SJSA1 (cell line): ENCODE results near the gene LGALS1. TPM values are rescaled to one million over a fixed set of nuclear protein-coding genes. Genes with fewer than 3 reads are reported as not detected.
"Not testable (repeated sequence)": the region's sequence is repeated elsewhere in the genome, so short reads cannot be mapped to it uniquely, and the experiment has no call there.

ENCODE experiments used
- DNase-seq, 2 experiments: peaks; one replicate each; pipeline ENCODE4 v3.0.0-alpha.2; 2015 to 2020; ENCODE audit warnings: low spot score in 2 of 2, low read depth in 1 of 2
- H3K27ac ChIP-seq: fragments of 250-450 bp; sonication (Bioruptor Pico); 2 replicates; pipeline ENCODE4 v1.5.1; 2020; ENCODE audit warnings: mild to moderate bottlenecking, moderate library complexity
- H3K27me3 ChIP-seq: fragments of 250-450 bp; sonication (Bioruptor Pico); replicated peaks from 2 replicates; pipeline ENCODE4 v1.5.1; 2020; ENCODE audit warnings: mild to moderate bottlenecking, moderate library complexity
- H3K36me3 ChIP-seq: fragments of 250-450 bp; sonication (Bioruptor Pico); 2 replicates; pipeline ENCODE4 v1.5.1; 2020; ENCODE audit warnings: mild to moderate bottlenecking
- H3K4me1 ChIP-seq: fragments of 250-450 bp; sonication (Bioruptor Pico); replicated peaks from 2 replicates; pipeline ENCODE4 v1.6.1; 2021; ENCODE audit warnings: mild to moderate bottlenecking
- H3K4me3 ChIP-seq: fragments of 250-450 bp; sonication (Bioruptor Pico); 2 replicates; pipeline ENCODE4 v1.5.1; 2020; ENCODE audit warnings: mild to moderate bottlenecking
- H3K9me3 ChIP-seq: fragments of 250-450 bp; sonication (Bioruptor Pico); replicated peaks from 2 replicates; pipeline ENCODE4 v1.5.1; 2020; ENCODE audit warnings: mild to moderate bottlenecking
- total RNA-seq: library from RNA; depleted of rRNA; stranded (reverse); fragments of >200 nt; shearing (Covaris generic); gene quantifications from 2 replicates; pipeline ENCODE4 v1.2.3, GENCODE V29; 2014; rRNA removed

The LGALS1 gene
- total RNA-seq, 1 experiment from 2014 or later = 5,490 TPM

DNA sequence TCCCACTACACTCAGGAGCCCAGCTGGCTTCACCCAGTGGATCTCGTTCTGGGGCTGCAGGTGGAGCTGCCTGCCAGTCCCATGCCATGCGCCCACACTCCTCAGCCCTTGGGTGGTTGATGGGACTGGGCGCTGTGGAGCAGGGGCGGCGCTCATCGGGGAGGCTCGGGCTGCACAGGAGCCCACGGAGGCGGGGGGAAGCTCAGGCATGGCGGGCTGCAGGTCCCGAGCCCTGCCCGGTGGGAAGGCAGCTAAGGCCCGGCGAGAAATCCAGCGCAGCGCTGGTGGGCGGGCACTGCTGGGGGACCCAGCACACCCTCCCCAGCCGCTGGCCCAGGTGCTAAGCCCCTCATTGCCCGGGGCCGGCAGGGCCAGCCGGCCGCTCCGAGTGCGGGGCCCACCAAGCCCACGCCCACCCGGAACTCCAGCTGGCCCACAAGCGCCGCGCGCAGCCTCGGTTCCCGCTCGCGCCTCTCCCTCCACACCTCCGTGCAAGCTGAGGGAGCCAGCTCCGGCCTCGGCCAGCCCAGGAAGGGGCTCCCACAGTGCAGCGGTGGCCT, 42.4 kb downstream of the LGALS1 start:
- H3K27me3 ChIP-seq, H3K9me3 ChIP-seq, H3K4me3 ChIP-seq, H3K36me3 ChIP-seq, H3K27ac ChIP-seq, DNase-seq, H3K4me1 ChIP-seq: not testable (repeated sequence)

- Histone ChIP-seq H3K9me3 (no peaks in the 10 kb centered on the region), H3K4me1 (no peaks in the 10 kb centered on the region), H3K27me3 (no peaks in the 10 kb centered on the region), H3K27ac (no peak overlapping the region), H3K36me3 (no peaks in the 10 kb centered on the region), H3K4me3 (no peak overlapping the region)
- DNase-seq = no peak
Measured at GRCh38 chr22:37725551-37726240, 50.3 kb downstream of the LGALS1 start.

GRCh38 chr22:37726241-37726887, 50.9 kb downstream of the LGALS1 start:
- Histone ChIP-seq H3K9me3 (no peaks in the 10 kb centered on the region), H3K27me3 (no peaks in the 10 kb centered on the region), H3K36me3 (no peaks in the 10 kb centered on the region), H3K4me1 (no peaks in the 10 kb centered on the region), H3K27ac (no peak overlapping the region), H3K4me3 (no peak overlapping the region)
- DNase-seq = no peak

DNA sequence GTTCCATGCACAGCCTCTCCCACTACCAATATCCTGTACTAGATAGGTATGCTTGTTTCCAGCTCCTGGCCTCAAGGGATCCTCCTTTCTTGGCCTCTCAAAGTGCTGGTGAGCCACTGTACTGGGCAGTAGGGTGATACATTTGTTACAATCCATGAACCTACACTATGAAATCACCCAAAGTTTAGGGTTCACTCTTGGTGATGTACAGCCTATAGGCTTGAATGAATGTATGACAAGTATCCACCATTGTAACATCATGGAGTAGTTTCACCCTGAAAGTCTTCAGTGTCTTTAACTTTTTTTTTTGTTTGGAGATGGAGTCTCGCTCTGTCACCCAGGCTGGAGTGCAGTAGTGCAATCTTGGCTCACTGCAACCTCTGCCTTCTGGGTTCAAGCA, 53.2 kb downstream of the LGALS1 start:
- H3K9me3 ChIP-seq = no peaks in the 10 kb centered on the region
- H3K27ac ChIP-seq = no peak overlapping the region
- H3K4me3 ChIP-seq = no peak overlapping the region
- no peaks in the 10 kb centered on the region for H3K4me1 ChIP-seq
- no peak for DNase-seq
- H3K27me3 ChIP-seq = no peaks in the 10 kb centered on the region
- H3K36me3 ChIP-seq = no peaks in the 10 kb centered on the region

Other genes with a start within 250 kb of the LGALS1 start
- gene ELFN2, start 248.2 kb upstream of the LGALS1 start, total RNA-seq = 0.11 TPM in 1 of 2 replicates, not detected in the other
- gene MFNG, start 189.3 kb upstream of the LGALS1 start, total RNA-seq = not detected in 2 replicates
- gene CARD10, start 156.2 kb upstream of the LGALS1 start, total RNA-seq = 14.6 and 40.7 TPM in 2 replicates
- gene CDC42EP1, start 115.2 kb upstream of the LGALS1 start, total RNA-seq = 21.5 and 22.3 TPM in 2 replicates
- not detected in 2 replicates for gene LGALS2, start 95.5 kb upstream of the LGALS1 start, total RNA-seq
- gene GGA1, start 66.8 kb upstream of the LGALS1 start, total RNA-seq = 22.6 and 34.9 TPM in 2 replicates
- 8.2 and 13.6 TPM in 2 replicates for gene SH3BP1, start 36.0 kb upstream of the LGALS1 start, total RNA-seq
- gene PDXP, start 16.9 kb upstream of the LGALS1 start, total RNA-seq = 47.1 and 47.7 TPM in 2 replicates
- gene NOL12, start 10.7 kb downstream of the LGALS1 start, total RNA-seq = 32.1 and 38.0 TPM in 2 replicates
- 90.4 and 92.5 TPM in 2 replicates for gene TRIOBP, start 21.4 kb downstream of the LGALS1 start, total RNA-seq
- 54.7 and 60.9 TPM in 2 replicates for gene GCAT, start 132.3 kb downstream of the LGALS1 start, total RNA-seq
- gene GALR3, start 147.7 kb downstream of the LGALS1 start, total RNA-seq = not detected in 2 replicates
- gene ANKRD54, start 168.7 kb downstream of the LGALS1 start, total RNA-seq = 43.8 and 71.2 TPM in 2 replicates
- 204 and 252 TPM in 2 replicates for gene EIF3L, start 173.8 kb downstream of the LGALS1 start, total RNA-seq
- 37.8 and 61.1 TPM in 2 replicates for gene MICALL1, start 230.7 kb downstream of the LGALS1 start, total RNA-seq